ENCODE data around the gene PLA2R1.

PLA2R1 gene

DNA sequence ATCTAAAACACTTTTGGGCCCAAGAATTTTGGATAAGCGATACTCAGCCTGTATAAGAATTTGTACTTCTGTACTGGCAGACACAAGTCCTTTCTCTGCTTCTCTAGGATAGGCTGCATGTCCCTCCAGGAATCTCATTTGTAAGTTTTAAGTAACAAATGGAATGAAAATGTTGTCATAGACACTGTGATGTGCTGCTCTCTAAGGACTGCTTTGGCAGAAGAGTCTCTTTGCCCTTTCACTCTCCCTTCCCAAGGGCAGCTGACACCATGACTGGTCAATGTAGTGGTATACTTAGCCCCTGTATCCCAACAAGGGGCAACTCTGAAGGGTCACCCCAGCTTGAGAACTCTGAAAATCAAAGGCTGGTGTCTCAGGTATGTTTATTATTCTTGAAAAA, 27.3 kb downstream of the PLA2R1 start:
- Histone ChIP-seq H2AFZ (ENCODE audit: insufficient read depth, low read length, poor library complexity) (no peak overlapping the region), H4K8ac (ENCODE audit: low read depth, low read length) (no peak overlapping the region), H3K27ac (ENCODE audit: low read depth, low read length) (no peak overlapping the region), H3K9ac (ENCODE audit: low read length) (no peak overlapping the region), H3K27me3 (ENCODE audit: insufficient read depth, low read length) (no peaks in the 10 kb centered on the region), H3K79me2 (ENCODE audit: control insufficient read depth, insufficient read depth, low read length, poor library complexity) (no peaks in the 10 kb centered on the region), H2BK12ac (ENCODE audit: low read length) (no peak overlapping the region), H3K36me3 (ENCODE audit: control insufficient read depth in 1 of 2, insufficient read depth in 2 of 2, low read length in 2 of 2) (no peaks in the 10 kb centered on the region), H3K4me1 (ENCODE audit: control insufficient read depth in 1 of 2, insufficient read depth in 2 of 2, low read length in 2 of 2) (no peaks in the 10 kb centered on the region), H4K12ac (ENCODE audit: low read depth, low read length) (no peak overlapping the region), H3K18ac (ENCODE audit: low read length) (no peak overlapping the region), H4K91ac (ENCODE audit: low read depth, low read length) (no peak overlapping the region), H3K14ac (ENCODE audit: low read length) (no peak overlapping the region), H2BK5ac (ENCODE audit: low read depth, low read length, poor library complexity) (no peak overlapping the region), H3K4me3 (ENCODE audit: low read depth, low read length) (no peak overlapping the region), H3K9me3 (ENCODE audit: insufficient read depth, low read depth, low read length) (no peaks in the 10 kb centered on the region), H3K4ac (ENCODE audit: low read depth, low read length) (no peak overlapping the region), H3K4me2 (ENCODE audit: low read length) (no peak overlapping the region), H2AK5ac (ENCODE audit: low read length) (no peak overlapping the region), H2BK120ac (ENCODE audit: insufficient read depth, low read length, poor library complexity) (no peak overlapping the region), H3K23ac (ENCODE audit: low read length) (no peak overlapping the region), H3K79me1 (ENCODE audit: low read length) (no peaks in the 10 kb centered on the region)
- no CpG with 5 or more reads among the region's 1 CpG for WGBS (ENCODE audit: extremely low coverage, insufficient coverage, insufficient read length)
- DNase-seq, result no peak

DNA sequence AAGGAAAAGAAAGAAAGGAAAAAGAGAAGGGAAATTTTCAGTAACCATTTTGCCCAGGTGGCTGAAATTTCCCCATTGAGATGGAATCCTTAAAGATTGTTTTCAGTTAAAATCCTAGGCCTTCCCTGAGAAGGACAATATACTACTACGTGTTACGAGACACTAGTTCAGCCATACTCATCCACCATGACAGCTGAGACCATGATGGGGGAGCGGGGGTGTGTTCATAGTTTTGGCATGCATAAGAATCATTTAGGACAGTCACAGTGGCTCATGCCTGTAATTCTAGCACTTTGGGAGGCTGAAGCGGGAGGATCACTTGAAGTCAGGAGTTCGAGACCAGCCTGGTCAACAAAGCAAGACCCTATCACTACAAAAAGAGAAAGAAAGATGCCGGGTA, 28.0 kb downstream of the PLA2R1 start:
- no peaks in the 10 kb centered on the region for H3K9me3 ChIP-seq (ENCODE audit: insufficient read depth, low read depth, low read length)
- no peak overlapping the region for H3K4me3 ChIP-seq (ENCODE audit: low read depth, low read length)
- no peak overlapping the region for H3K4ac ChIP-seq (ENCODE audit: low read depth, low read length)
- no peak overlapping the region for H3K14ac ChIP-seq (ENCODE audit: low read length)
- no CpG with 5 or more reads among the region's 6 CpGs for WGBS (ENCODE audit: extremely low coverage, insufficient coverage, insufficient read length)
- H2BK5ac ChIP-seq (ENCODE audit: low read depth, low read length, poor library complexity), result no peak overlapping the region
- no peaks in the 10 kb centered on the region for H3K27me3 ChIP-seq (ENCODE audit: insufficient read depth, low read length)
- no peak overlapping the region for H4K12ac ChIP-seq (ENCODE audit: low read depth, low read length)
- H2AFZ ChIP-seq (ENCODE audit: insufficient read depth, low read length, poor library complexity), result no peak overlapping the region
- no peak overlapping the region for H3K27ac ChIP-seq (ENCODE audit: low read depth, low read length)
- H4K91ac ChIP-seq (ENCODE audit: low read depth, low read length), result no peak overlapping the region
- H4K8ac ChIP-seq (ENCODE audit: low read depth, low read length), result no peak overlapping the region
- no peak overlapping the region for H2BK12ac ChIP-seq (ENCODE audit: low read length)
- H3K36me3 ChIP-seq (ENCODE audit: control insufficient read depth in 1 of 2, insufficient read depth in 2 of 2, low read length in 2 of 2), result no peaks in the 10 kb centered on the region
- H3K18ac ChIP-seq (ENCODE audit: low read length), result no peak overlapping the region
- no peak for DNase-seq
- H3K4me2 ChIP-seq (ENCODE audit: low read length), result no peak overlapping the region
- no peak overlapping the region for H3K9ac ChIP-seq (ENCODE audit: low read length)
- no peak overlapping the region for H2BK120ac ChIP-seq (ENCODE audit: insufficient read depth, low read length, poor library complexity)
- no peaks in the 10 kb centered on the region for H3K79me1 ChIP-seq (ENCODE audit: low read length)
- H2AK5ac ChIP-seq (ENCODE audit: low read length), result no peak overlapping the region
- H3K23ac ChIP-seq (ENCODE audit: low read length), result no peak overlapping the region
- no peaks in the 10 kb centered on the region for H3K4me1 ChIP-seq (ENCODE audit: control insufficient read depth in 1 of 2, insufficient read depth in 2 of 2, low read length in 2 of 2)
- no peaks in the 10 kb centered on the region for H3K79me2 ChIP-seq (ENCODE audit: control insufficient read depth, insufficient read depth, low read length, poor library complexity)

DNA sequence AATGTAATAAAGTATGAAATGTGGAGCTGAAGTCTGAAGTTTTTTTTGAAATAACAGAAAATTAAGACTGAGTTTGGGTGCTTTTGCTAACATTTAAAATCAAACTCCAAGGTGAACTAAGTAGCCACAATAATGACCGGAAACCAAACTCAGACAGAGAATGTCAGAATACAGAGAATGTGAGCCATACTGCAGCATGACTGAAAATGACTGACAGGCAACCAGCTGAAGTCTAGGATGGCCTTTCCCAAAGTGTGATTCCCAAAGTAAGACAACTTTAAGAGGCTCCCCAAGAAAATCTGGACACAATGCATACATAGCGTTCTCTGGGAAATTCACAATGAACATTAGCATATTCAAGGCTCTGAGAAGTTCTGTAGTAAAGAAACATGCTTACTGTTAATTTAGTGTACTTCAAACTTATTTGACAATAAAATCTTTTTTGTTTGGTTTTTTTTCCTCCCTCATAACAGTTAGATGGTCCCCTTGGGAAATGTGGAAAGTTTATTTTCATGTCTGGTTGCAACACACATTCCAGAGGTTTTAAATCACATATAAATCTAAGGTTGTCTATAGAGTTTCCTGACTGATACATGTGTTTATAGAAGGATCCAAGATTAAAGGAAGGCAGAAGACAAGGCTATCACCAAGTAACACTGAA, 28.6 kb downstream of the PLA2R1 start:
- Histone ChIP-seq H4K12ac (ENCODE audit: low read depth, low read length) (no peak overlapping the region), H3K36me3 (ENCODE audit: control insufficient read depth in 1 of 2, insufficient read depth in 2 of 2, low read length in 2 of 2) (no peaks in the 10 kb centered on the region), H3K4me2 (ENCODE audit: low read length) (no peak overlapping the region), H3K27me3 (ENCODE audit: insufficient read depth, low read length) (no peaks in the 10 kb centered on the region), H3K79me2 (ENCODE audit: control insufficient read depth, insufficient read depth, low read length, poor library complexity) (no peaks in the 10 kb centered on the region), H3K18ac (ENCODE audit: low read length) (no peak overlapping the region), H2BK12ac (ENCODE audit: low read length) (no peak overlapping the region), H4K91ac (ENCODE audit: low read depth, low read length) (no peak overlapping the region), H3K4me1 (ENCODE audit: control insufficient read depth in 1 of 2, insufficient read depth in 2 of 2, low read length in 2 of 2) (no peaks in the 10 kb centered on the region), H3K9ac (ENCODE audit: low read length) (no peak overlapping the region), H3K9me3 (ENCODE audit: insufficient read depth, low read depth, low read length) (no peaks in the 10 kb centered on the region), H3K14ac (ENCODE audit: low read length) (no peak overlapping the region), H2BK5ac (ENCODE audit: low read depth, low read length, poor library complexity) (no peak overlapping the region), H3K4me3 (ENCODE audit: low read depth, low read length) (no peak overlapping the region), H3K4ac (ENCODE audit: low read depth, low read length) (no peak overlapping the region), H3K23ac (ENCODE audit: low read length) (no peak overlapping the region), H2AFZ (ENCODE audit: insufficient read depth, low read length, poor library complexity) (no peak overlapping the region), H3K27ac (ENCODE audit: low read depth, low read length) (no peak overlapping the region), H4K8ac (ENCODE audit: low read depth, low read length) (no peak overlapping the region), H2BK120ac (ENCODE audit: insufficient read depth, low read length, poor library complexity) (no peak overlapping the region), H2AK5ac (ENCODE audit: low read length) (no peak overlapping the region), H3K79me1 (ENCODE audit: low read length) (no peaks in the 10 kb centered on the region)
- peak in 1 of 2 donors; percentile 14 for DNase-seq
- WGBS (ENCODE audit: extremely low coverage, insufficient coverage, insufficient read length), result no CpG with 5 or more reads among the region's 2 CpGs

DNA sequence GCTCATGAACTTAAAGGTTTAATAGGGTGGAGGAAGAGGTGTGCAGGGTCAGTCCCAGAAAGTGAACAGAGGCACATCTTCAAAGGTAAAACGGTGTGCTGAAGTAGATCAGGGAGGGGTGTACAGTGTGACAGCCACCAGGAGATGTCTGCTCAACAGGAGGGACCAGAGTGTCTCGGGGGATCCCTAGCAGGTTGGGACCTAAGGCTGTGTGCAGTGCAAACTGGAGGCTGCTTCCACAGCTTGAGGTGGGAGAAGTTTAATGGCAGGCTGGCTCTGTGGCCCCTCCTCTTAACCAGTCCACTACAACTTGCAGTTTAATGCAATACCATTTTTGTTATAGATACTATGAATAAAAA, 33.2 kb downstream of the PLA2R1 start:
- Histone ChIP-seq H4K12ac (ENCODE audit: low read depth, low read length) (no peak overlapping the region), H2AK5ac (ENCODE audit: low read length) (no peak overlapping the region), H3K27ac (ENCODE audit: low read depth, low read length) (no peak overlapping the region), H3K36me3 (ENCODE audit: control insufficient read depth in 1 of 2, insufficient read depth in 2 of 2, low read length in 2 of 2) (no peaks in the 10 kb centered on the region), H3K4me1 (ENCODE audit: control insufficient read depth in 1 of 2, insufficient read depth in 2 of 2, low read length in 2 of 2) (no peaks in the 10 kb centered on the region), H3K4me2 (ENCODE audit: low read length) (no peak overlapping the region), H3K14ac (ENCODE audit: low read length) (no peak overlapping the region), H2BK120ac (ENCODE audit: insufficient read depth, low read length, poor library complexity) (no peak overlapping the region), H3K9me3 (ENCODE audit: insufficient read depth, low read depth, low read length) (no peaks in the 10 kb centered on the region), H3K18ac (ENCODE audit: low read length) (no peak overlapping the region), H2AFZ (ENCODE audit: insufficient read depth, low read length, poor library complexity) (no peak overlapping the region), H3K4me3 (ENCODE audit: low read depth, low read length) (no peak overlapping the region), H3K23ac (ENCODE audit: low read length) (no peak overlapping the region), H3K4ac (ENCODE audit: low read depth, low read length) (no peak overlapping the region), H2BK5ac (ENCODE audit: low read depth, low read length, poor library complexity) (no peak overlapping the region), H4K91ac (ENCODE audit: low read depth, low read length) (no peak overlapping the region), H3K27me3 (ENCODE audit: insufficient read depth, low read length) (no peaks in the 10 kb centered on the region), H3K79me2 (ENCODE audit: control insufficient read depth, insufficient read depth, low read length, poor library complexity) (no peaks in the 10 kb centered on the region), H2BK12ac (ENCODE audit: low read length) (no peak overlapping the region), H3K79me1 (ENCODE audit: low read length) (no peaks in the 10 kb centered on the region), H3K9ac (ENCODE audit: low read length) (no peak overlapping the region), H4K8ac (ENCODE audit: low read depth, low read length) (no peak overlapping the region)
- DNase-seq, result no peak
- no CpG with 5 or more reads among the region's 2 CpGs for WGBS (ENCODE audit: extremely low coverage, insufficient coverage, insufficient read length)
